ENCODE results near the gene PPP1R15B.

Gene PPP1R15B

DNA sequence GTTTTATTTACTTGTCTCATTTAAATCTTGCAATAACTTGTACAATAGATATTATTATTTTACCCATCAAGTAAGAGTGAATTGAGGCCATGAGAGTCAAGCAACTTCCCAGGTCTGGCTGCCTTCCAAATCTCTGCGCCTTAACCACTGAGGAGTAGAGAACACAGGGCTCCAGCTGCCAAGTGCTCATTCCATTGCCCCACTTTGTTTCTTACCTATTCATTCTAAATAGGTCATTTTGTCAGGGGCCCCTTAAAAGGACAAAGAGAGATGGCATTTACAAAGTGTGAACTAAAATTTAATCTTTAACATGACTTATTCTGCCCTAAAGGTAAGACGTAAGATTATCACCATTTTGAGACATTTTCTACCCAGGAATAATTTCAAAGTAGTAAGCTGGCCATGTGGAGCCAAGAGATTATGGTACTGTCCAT lies 3.5 kb downstream of the PPP1R15B start:
- peak overlapping the region; percentile 82 for H3K27ac Mint-ChIP-seq

DNA sequence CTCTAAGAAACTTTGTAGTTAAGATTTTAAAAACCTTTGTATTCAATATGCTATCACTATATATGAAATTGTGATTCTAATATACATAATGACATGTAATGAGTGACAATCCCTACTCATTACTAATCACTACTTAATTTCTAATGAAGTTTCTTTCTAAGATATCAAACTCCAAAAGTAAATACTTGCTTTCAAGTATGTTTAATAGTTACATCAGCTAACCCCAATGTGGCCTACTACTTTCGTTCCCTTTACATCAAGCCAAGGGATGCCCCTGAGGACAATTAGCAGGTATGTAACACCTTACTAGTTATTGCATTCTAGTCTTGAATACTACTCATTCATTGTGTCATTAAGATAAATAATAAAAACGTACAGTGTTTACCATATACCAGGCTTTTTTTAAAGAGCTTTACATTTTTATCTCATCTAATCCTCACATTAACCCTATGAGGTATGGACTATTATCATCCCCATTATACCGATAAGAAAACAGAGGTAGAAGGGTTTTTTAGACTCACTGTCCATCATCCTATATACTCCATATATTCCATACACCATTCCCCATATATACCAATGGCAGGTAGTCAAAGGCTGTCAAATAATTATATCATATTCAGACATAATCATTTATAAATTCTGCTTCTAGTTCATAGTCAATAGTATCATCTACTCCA lies 4.2 kb downstream of the PPP1R15B start:
- Mint-ChIP-seq H3K27me3 (no peaks in the 10 kb centered on the region), H3K4me3 (peak overlapping the region; percentile 99), H3K36me3 (peaks cover 10% of the 10 kb centered on the region), H3K27ac (peak overlapping the region; percentile 82), H3K9me3 (no peaks in the 10 kb centered on the region), H3K4me1 (peaks cover 15% of the 10 kb centered on the region)
- no peak for ATAC-seq (ENCODE audit: low read depth)
- DNase-seq (ENCODE audit: low spot score in 2 of 2) = no peak

More for the DNA sequence above, 3.5 kb downstream of the PPP1R15B start:
- Mint-ChIP-seq H3K4me1 (peaks cover 18% of the 10 kb centered on the region), H3K27me3 (no peaks in the 10 kb centered on the region), H3K36me3 (peaks cover 10% of the 10 kb centered on the region), H3K4me3 (peak overlapping the region; percentile 99), H3K9me3 (no peaks in the 10 kb centered on the region)
- no peak for ATAC-seq (ENCODE audit: low read depth)
- no peak for DNase-seq (ENCODE audit: low spot score in 2 of 2)

DNA sequence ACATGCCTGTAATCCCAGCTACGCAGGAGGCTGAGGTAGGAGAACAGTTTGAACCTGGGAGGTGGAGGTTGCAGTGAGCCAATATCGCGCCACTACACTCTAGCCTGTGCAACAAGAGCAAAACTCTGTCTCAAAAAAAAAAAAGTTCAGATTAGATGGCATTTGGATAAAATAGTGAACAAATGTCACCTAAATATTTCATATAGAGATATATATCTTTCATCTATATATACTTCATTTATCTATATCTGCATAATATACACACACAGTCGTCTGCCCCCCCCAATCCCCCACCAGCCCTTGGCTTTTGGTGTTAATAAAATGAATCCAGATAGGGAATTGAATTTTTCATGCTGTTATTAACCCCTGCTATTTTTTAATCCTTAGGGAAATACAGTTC lies 5.0 kb downstream of the PPP1R15B start:
- Mint-ChIP-seq H3K36me3 (peaks cover 10% of the 10 kb centered on the region), H3K27ac (peak overlapping the region; percentile 32)

DNA sequence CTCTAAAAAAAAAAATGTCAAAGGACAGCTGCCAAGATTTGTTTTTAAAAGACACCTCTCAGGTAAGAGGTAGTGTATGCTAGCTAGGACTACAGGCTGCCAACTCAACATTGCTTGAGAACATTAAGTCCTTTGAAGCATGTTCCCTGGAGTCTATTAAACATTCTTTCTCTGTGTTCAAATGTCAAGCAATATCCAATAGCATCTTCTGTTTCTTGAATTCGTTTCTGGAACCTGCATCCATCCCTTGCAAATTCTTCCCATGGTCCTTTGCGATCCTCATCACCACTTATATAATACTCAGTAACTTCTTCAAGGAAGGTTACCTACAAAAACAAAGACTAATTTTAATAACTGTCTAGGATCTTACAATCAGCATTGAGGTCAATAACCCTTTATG lies 5.6 kb downstream of the PPP1R15B start:
- peak overlapping the region; percentile 22 for H3K4me3 Mint-ChIP-seq
- no peak for DNase-seq (ENCODE audit: low spot score in 2 of 2)
- peaks cover 12% of the 10 kb centered on the region for H3K36me3 Mint-ChIP-seq
- no peaks in the 10 kb centered on the region for H3K27me3 Mint-ChIP-seq
- ATAC-seq (ENCODE audit: low read depth) = no peak
- peaks cover 15% of the 10 kb centered on the region for H3K4me1 Mint-ChIP-seq
- H3K27ac Mint-ChIP-seq = peak overlapping the region; percentile 32
- H3K9me3 Mint-ChIP-seq = no peaks in the 10 kb centered on the region

More for the DNA sequence above, 5.0 kb downstream of the PPP1R15B start:
- H3K4me1 Mint-ChIP-seq = peaks cover 15% of the 10 kb centered on the region
- peak overlapping the region; percentile 99 for H3K4me3 Mint-ChIP-seq
- H3K27me3 Mint-ChIP-seq = no peaks in the 10 kb centered on the region
- no peak for ATAC-seq (ENCODE audit: low read depth)
- H3K9me3 Mint-ChIP-seq = no peaks in the 10 kb centered on the region
- no peak for DNase-seq (ENCODE audit: low spot score in 2 of 2)

DNA sequence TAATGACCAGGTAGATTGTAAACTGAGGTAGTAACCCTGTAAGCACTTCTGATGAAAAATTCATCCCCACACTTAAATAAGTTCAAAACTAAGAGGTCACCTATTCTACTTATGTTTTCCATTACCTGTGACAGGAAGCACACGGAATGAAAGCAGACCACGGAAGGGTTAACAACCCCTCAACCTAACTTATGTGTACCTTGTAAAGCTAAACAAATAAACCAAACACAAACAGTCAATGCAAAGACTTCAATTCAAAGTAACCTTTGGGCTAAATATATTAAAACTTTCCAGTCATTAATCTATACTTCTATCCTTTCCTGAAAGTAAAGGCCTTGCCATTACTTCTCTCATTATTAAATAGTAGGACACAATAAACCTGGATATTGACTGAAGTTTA lies 7.0 kb downstream of the PPP1R15B start:
- Mint-ChIP-seq H3K27me3 (no peaks in the 10 kb centered on the region), H3K4me1 (peaks cover 10% of the 10 kb centered on the region), H3K4me3 (no peak overlapping the region), H3K9me3 (no peaks in the 10 kb centered on the region), H3K27ac (no peak overlapping the region), H3K36me3 (peaks cover 15% of the 10 kb centered on the region)
- ATAC-seq (ENCODE audit: low read depth) (no peak), DNase-seq (ENCODE audit: low spot score in 2 of 2) (no peak)

DNA sequence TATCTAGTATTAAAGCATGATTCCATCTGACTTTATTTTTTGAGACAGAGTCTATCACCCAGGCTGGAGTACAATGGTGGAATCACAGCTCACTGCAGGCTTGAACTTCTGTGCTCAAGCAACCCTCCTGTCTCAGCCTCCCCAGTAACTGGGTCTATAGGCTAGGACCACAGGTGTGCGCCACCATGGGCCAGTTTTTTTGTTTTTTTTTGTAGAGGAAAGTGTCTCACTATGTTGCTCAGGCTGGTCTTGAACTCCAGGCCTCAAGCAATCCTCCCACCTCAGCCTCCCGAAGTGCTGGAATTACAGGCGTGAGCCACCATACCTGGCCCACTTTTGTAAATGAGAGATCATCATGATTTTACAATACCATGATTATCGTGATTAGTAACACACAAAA lies 9.2 kb downstream of the PPP1R15B start:
- H3K27me3 Mint-ChIP-seq = no peaks in the 10 kb centered on the region
- H3K9me3 Mint-ChIP-seq = no peaks in the 10 kb centered on the region
- peaks cover 13% of the 10 kb centered on the region for H3K36me3 Mint-ChIP-seq
- ATAC-seq (ENCODE audit: low read depth) (no peak), DNase-seq (ENCODE audit: low spot score in 2 of 2) (no peak)
- H3K4me3 Mint-ChIP-seq = no peak overlapping the region
- peaks cover 8% of the 10 kb centered on the region for H3K4me1 Mint-ChIP-seq
- H3K27ac Mint-ChIP-seq = no peak overlapping the region

DNA sequence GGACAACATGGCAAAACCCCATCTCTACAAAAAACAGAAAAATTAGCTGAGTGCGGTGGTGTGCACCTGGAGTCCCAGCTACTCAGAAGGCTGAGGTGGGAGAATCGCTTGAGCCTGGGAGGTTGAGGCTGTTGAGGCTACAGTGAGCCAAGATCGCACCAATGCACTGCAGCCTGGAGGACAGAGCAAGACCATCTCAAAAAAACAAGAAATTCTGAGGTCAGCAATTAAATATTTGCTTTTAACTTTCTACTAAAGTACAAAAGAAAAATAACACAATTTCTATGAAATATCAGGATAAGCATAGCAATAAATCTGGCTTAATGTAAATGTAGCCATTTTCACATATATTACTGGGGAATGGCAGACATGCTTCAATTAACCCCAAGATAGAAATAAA lies 9.9 kb downstream of the PPP1R15B start:
- H3K36me3 Mint-ChIP-seq = peaks cover 13% of the 10 kb centered on the region
- ATAC-seq (ENCODE audit: low read depth) = no peak
- peaks cover 8% of the 10 kb centered on the region for H3K4me1 Mint-ChIP-seq
- no peak for DNase-seq (ENCODE audit: low spot score in 2 of 2)
- H3K9me3 Mint-ChIP-seq = no peaks in the 10 kb centered on the region
- no peaks in the 10 kb centered on the region for H3K27me3 Mint-ChIP-seq
- H3K4me3 Mint-ChIP-seq = no peak overlapping the region
- no peak overlapping the region for H3K27ac Mint-ChIP-seq

DNA sequence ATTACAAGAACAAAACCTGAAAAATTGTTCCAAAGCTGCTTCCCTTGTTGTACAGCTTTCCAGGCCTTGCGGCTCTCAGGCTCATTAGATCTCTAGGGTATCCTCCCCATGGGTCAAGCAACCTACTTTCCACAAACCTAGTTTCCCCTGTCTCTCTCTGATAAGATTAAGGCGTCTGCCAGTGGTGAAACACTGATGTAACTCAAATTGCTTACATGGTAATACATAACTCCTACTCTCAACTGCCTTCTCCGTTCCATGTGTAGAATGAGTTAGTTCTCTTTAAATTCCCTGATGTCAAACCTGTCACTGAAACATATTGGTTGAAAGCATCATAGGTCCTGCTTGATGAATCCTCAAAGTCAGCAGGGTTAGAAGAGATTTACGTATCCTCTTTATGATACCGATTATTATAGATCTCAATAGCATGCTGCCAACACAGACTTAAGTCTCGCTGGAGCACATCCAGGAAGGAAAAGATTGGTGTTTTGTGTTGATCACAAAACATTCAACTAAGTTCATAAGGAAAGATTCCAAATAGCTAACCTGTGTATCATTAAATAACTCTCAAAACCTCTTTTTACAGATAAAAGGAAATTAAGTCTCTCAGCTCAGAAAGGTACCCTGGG lies 10.6 kb downstream of the PPP1R15B start:
- peak overlapping the region; percentile 82 for H3K27ac Mint-ChIP-seq
- no peak for ATAC-seq (ENCODE audit: low read depth)
- peaks cover 13% of the 10 kb centered on the region for H3K36me3 Mint-ChIP-seq

DNA sequence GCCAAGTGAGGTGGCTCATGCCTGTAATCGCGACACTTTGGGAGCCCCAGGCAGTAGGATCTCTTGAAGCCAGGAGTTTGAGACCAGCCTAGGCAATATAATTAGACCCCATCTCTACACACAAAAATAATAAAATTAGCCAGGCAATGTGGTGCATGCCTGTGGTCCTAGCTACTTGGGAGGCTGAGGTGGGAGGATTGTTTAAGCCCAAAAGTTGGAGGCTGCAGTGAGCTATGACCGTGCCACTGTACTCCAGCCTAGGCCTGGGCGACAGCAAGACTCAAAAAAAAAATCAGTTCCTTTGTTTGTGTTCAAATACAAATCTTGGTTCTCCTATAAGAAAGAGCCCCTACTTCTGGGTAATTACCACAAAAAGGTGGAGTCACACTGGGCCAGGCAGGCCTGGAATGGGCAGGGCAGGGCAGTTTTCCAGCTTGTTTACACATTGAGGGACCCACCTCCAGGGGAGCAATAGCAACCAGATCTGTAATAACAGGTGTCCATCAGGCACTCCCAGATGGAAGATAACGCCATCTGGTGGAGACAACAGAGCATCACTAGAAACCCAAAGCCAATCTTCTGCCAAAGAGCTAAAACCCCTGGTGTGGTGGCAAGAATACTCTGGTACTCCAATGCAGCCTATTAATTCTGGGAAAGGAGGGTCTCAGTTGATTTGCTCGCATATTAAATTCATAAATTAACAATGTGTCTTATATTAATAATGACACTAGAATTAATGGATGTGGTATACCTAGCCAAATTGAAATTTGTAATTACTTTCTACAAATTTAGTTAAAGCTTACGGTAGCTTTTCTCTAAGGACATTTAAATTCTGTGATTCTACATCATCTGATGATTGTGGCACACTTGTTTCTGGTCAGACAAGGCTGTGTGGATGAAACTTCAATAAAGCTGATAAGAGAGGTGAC lies 13.2 kb downstream of the PPP1R15B start:
- DNase-seq (ENCODE audit: low spot score in 2 of 2) (peak; percentile 51 to 65), ATAC-seq (ENCODE audit: low read depth) (peak; percentile 95)
- Mint-ChIP-seq H3K4me3 (no peak overlapping the region), H3K36me3 (peaks cover 13% of the 10 kb centered on the region), H3K27me3 (no peaks in the 10 kb centered on the region), H3K9me3 (no peaks in the 10 kb centered on the region), H3K27ac (peak overlapping the region; percentile 45), H3K4me1 (peaks cover 2% of the 10 kb centered on the region)

More for the DNA sequence above, 10.6 kb downstream of the PPP1R15B start:
- Mint-ChIP-seq H3K27me3 (no peaks in the 10 kb centered on the region), H3K4me3 (no peak overlapping the region), H3K4me1 (peaks cover 3% of the 10 kb centered on the region), H3K9me3 (no peaks in the 10 kb centered on the region)
- no peak for DNase-seq (ENCODE audit: low spot score in 2 of 2)

DNA sequence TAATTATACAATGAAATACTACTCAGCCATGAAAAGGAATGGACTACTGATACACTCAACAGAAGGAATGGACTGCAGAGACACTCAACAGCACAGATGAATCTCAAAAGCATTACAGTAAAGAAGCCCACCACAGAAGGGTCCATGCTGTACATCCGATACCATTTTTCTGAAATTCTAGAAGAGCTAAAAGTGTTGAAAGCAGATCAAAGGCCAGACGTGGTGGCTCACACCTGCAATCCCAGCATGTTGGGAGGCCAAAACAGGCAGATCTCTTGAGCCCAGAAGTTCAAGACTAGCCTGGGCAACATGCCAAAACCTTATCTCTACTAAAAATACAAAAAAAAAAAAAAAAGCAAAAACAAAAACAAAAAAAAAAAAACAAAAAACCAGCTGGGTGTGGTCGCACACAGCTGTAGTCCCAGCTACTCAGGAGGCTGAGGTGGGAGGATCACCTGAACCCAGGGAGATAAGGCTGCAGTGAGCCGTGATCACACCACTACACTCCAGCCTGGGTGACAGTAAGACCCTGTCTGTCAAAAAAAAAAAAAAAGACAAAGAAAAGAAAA lies 15.5 kb downstream of the PPP1R15B start:
- DNase-seq (ENCODE audit: low spot score in 2 of 2) = no peak

DNA sequence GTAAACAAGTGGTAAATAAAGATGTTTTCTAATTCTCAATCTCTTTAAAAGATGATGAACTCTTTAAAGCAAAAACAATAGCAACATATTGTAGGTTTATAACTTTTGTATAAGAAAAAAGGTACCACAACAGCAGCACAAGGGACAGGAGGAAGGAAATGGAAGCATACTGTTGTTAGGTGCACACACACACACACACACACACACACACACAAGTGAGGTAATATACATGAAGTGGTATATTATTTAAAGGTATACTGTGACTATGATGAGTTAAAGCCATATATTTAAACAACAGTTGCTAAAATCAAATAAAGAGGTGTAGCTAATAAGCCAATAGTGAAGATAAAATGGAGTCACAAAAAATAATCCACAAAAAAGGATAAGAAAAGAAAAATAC lies 20.0 kb downstream of the PPP1R15B start:
- peaks cover 2% of the 10 kb centered on the region for H3K36me3 Mint-ChIP-seq
- H3K9me3 Mint-ChIP-seq = no peaks in the 10 kb centered on the region
- ATAC-seq (ENCODE audit: low read depth) (no peak), DNase-seq (ENCODE audit: low spot score in 2 of 2) (no peak)
- no peaks in the 10 kb centered on the region for H3K27me3 Mint-ChIP-seq
- no peaks in the 10 kb centered on the region for H3K4me1 Mint-ChIP-seq
- no peak overlapping the region for H3K4me3 Mint-ChIP-seq
- no peak overlapping the region for H3K27ac Mint-ChIP-seq

More for the DNA sequence above, 15.5 kb downstream of the PPP1R15B start:
- H3K36me3 Mint-ChIP-seq = peaks cover 12% of the 10 kb centered on the region
- no peaks in the 10 kb centered on the region for H3K9me3 Mint-ChIP-seq
- peaks cover 2% of the 10 kb centered on the region for H3K4me1 Mint-ChIP-seq
- no peak for ATAC-seq (ENCODE audit: low read depth)
- H3K4me3 Mint-ChIP-seq = no peak overlapping the region
- no peak overlapping the region for H3K27ac Mint-ChIP-seq
- no peaks in the 10 kb centered on the region for H3K27me3 Mint-ChIP-seq

DNA sequence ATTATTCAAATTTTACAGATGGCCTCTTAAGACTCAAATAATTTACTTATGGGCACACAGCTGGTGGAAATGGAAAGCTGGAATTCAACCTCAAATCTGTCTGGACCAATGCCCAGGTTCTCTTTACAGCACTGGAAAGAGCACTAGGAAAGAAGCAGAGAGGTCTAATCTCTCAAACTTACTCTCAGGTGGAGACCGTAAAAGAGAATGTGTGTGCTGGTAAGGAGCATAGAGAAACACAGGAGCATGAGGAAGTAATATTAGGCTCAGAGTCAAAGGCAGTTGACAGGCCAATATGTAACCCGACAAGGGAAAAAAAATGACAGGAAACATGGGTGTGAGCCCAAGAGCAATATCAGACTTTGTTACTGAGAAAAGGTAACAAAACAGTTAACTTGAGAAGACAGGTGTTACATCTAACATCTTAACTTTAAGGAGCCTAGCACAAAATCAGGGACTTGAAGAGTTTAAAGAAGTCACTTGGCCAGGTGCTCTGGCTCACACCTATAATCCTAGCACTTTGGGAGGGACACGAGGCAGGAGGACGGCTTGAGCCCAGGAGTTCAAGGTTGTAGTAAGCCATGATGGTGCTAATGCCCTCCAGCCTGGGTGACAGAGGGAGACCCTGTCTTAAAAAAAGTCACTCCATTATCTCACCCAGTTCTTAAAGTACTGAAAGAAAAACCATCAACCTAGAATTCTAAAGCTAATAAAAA lies 20.7 kb downstream of the PPP1R15B start:
- no peak overlapping the region for H3K27ac Mint-ChIP-seq
- H3K4me1 Mint-ChIP-seq = no peaks in the 10 kb centered on the region
- no peak for DNase-seq (ENCODE audit: low spot score in 2 of 2)
- no peak for ATAC-seq (ENCODE audit: low read depth)
- H3K4me3 Mint-ChIP-seq = no peak overlapping the region
- no peaks in the 10 kb centered on the region for H3K27me3 Mint-ChIP-seq
- H3K9me3 Mint-ChIP-seq = no peaks in the 10 kb centered on the region
- H3K36me3 Mint-ChIP-seq = peaks cover 2% of the 10 kb centered on the region

DNA sequence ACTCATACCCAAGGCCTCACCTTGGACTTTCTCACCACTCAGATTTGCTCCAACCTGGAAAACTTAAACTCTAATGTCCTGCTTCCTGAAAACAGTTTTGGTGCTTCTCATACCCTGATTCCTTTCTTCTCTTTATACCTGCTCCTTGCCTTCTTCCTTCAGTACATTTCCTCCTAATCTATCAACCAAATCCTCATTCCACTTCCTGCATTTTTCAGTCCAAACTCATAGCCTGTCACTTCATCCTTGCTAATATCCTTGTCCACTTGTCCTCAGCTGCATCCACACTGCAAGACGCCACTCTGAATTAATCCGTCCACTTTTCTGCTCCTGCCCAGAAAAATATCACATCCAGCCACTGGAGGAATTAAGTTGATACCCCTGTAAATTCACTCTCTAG lies 25.9 kb downstream of the PPP1R15B start:
- Mint-ChIP-seq H3K36me3 (no peaks in the 10 kb centered on the region), H3K4me3 (no peak overlapping the region), H3K9me3 (no peaks in the 10 kb centered on the region), H3K27ac (no peak overlapping the region), H3K27me3 (peaks cover 1% of the 10 kb centered on the region), H3K4me1 (no peaks in the 10 kb centered on the region)
- ATAC-seq (ENCODE audit: low read depth) (no peak), DNase-seq (ENCODE audit: low spot score in 2 of 2) (no peak)
